GM21526 (cell line): ENCODE data around the gene TRAM2.

ENCODE experiments used
- ATAC-seq: cut with Tn5 transposase; IDR thresholded peaks from one replicate; pipeline ENCODE4 v1.9.1; 2021; ENCODE audit warnings: moderate library complexity; ENCODE audit not compliant: unreplicated experiment, low FRiP score

Gene TRAM2

GRCh38 chr6:52577022-52577777 is at the start of gene TRAM2:
TRAM2 (minus strand) TSS chr6:52577060; CDS start chr6:52576915, 145 bp downstream.
- ATAC-seq: peak; percentile 48

GRCh38 chr6:52622810-52623209 is 46.0 kb upstream of the TRAM2 start:
- no peak for ATAC-seq

GRCh38 chr6:52621631-52622030 is 44.8 kb upstream of the TRAM2 start:
- no peak for ATAC-seq

- no peak for ATAC-seq
Observed at GRCh38 chr6:52620906-52621190, 44.0 kb upstream of the TRAM2 start.

GRCh38 chr6:52620055-52620905 is 43.4 kb upstream of the TRAM2 start:
- ATAC-seq: no peak

- no peak for ATAC-seq
Observed at GRCh38 chr6:52617087-52617486, 40.2 kb upstream of the TRAM2 start.

- ATAC-seq: no peak
Observed at GRCh38 chr6:52616059-52616690, 39.3 kb upstream of the TRAM2 start.

- no peak for ATAC-seq
Observed at GRCh38 chr6:52612336-52613054, 35.6 kb upstream of the TRAM2 start.

- ATAC-seq: no peak
Observed at GRCh38 chr6:52611833-52612232, 35.0 kb upstream of the TRAM2 start.

GRCh38 chr6:52610745-52611355 is 34.0 kb upstream of the TRAM2 start:
- no peak for ATAC-seq

- ATAC-seq: no peak
Observed at GRCh38 chr6:52610011-52610410, 33.2 kb upstream of the TRAM2 start.

GRCh38 chr6:52605610-52606185 is 28.8 kb upstream of the TRAM2 start:
- no peak for ATAC-seq

GRCh38 chr6:52603000-52603795 is 26.3 kb upstream of the TRAM2 start:
- ATAC-seq: no peak

- ATAC-seq: no peak
Observed at GRCh38 chr6:52598824-52599190, 21.9 kb upstream of the TRAM2 start.

GRCh38 chr6:52598123-52598823 is 21.4 kb upstream of the TRAM2 start:
- no peak for ATAC-seq

GRCh38 chr6:52597738-52598122 is 20.9 kb upstream of the TRAM2 start:
- ATAC-seq: no peak

GRCh38 chr6:52596371-52597028 is 19.6 kb upstream of the TRAM2 start:
- ATAC-seq: no peak

GRCh38 chr6:52595796-52596130 is 18.9 kb upstream of the TRAM2 start:
- peak; percentile 63 for ATAC-seq
